Heart right ventricle (tissue), 16 donors: Measurements from ENCODE around the gene OR2L2. TPM values are rescaled to one million over a fixed set of nuclear protein-coding genes. Genes with fewer than 3 reads are reported as not detected.
"Not testable (repeated sequence)": the region's sequence is repeated elsewhere in the genome, so short reads cannot be mapped to it uniquely, and the experiment has no call there.

Experiments used
- ATAC-seq, 8 donors: fragments of 200-7000 bp; cut with Tn5 transposase; one replicate each; pipeline ENCODE4 v1.9.1; 2020; ENCODE audit warnings: mild to moderate bottlenecking in 8 of 8, moderate library complexity in 8 of 8, moderate number of reproducible peaks in 1 of 8
- DNase-seq, 2 donors: peaks; one replicate each; pipeline ENCODE4 v3.0.0-alpha.2; 2020
- H3K27ac ChIP-seq, 10 donors: fragments of 200-600 bp; sonication (generic) in 2 of 10; one replicate each; pipeline versions ENCODE4 v1.5.0 to v1.8.0; 2020 to 2022; ENCODE audit warnings: mild to moderate bottlenecking in 3 of 10
- H3K27me3 ChIP-seq, 7 donors: fragments of 200-600 bp; one replicate each; pipeline ENCODE4 v1.8.0; 2021 to 2022; ENCODE audit warnings: mild to moderate bottlenecking in 2 of 7
- H3K36me3 ChIP-seq, 9 donors: fragments of 200-600 bp; sonication (generic) in 1 of 9; one replicate each; pipeline versions ENCODE4 v1.5.0 to v1.8.0; 2020 to 2022; ENCODE audit warnings: mild to moderate bottlenecking in 2 of 9
- H3K4me1 ChIP-seq, 9 donors: fragments of 200-600 bp; sonication (generic) in 1 of 9; one replicate each; pipeline versions ENCODE4 v1.5.0 to v1.8.0; 2020 to 2022; ENCODE audit warnings: mild to moderate bottlenecking in 4 of 9
- H3K4me3 ChIP-seq, 10 donors: fragments of 200-600 bp; sonication (generic) in 2 of 10; one replicate each; pipeline versions ENCODE4 v1.5.0 to v1.8.0; 2020 to 2022; ENCODE audit warnings: mild to moderate bottlenecking in 7 of 10, moderate library complexity in 2 of 10
- H3K9me3 ChIP-seq, 11 donors: fragments of 200-600 bp in 10 of 11; sonication (generic) in 2 of 11; one replicate each; pipeline versions ENCODE4 v1.5.0 to v1.8.0; 2013 to 2022; ENCODE audit warnings: mild to moderate bottlenecking in 2 of 11, control low read depth in 1 of 11, moderate library complexity in 1 of 11
- WGBS, 2 donors: extraction: QIAGEN DNeasy Blood & Tissue Kit; methylation state at CpG; one replicate each; pipeline ENCODE4 v1.1.7; 2013; ENCODE audit warnings: inconsistent platforms in 1 of 2; 5-methylcytosine and 5-hydroxymethylcytosine counted together
- intact Hi-C, 10 donors: fragments of 100-400 bp; cut with DNase I; formaldehyde crosslinking; loops; one replicate each; pipeline versions ENCODE4 v1.11.1 to v1.14.2; 2022
- polyA plus RNA-seq, 2 donors: library from polyadenylated mRNA; stranded (reverse); fragments of 200-250 nt; gene quantifications; one replicate each; pipeline ENCODE4 v1.2.3, GENCODE V29; 2013
- total RNA-seq, 10 donors: library from RNA; stranded (reverse); fragmentation: NEBNext Ultra II Directional in 3 of 10; extraction: Animal tissue kit (Norgen Biotek cat#: 25700) in 3 of 10; gene quantifications; one replicate each; pipeline versions ENCODE4 v1.2.1 to v1.2.4, GENCODE V29; 2021 to 2023
- TF ChIP-seq, protein P1 (sequence below), 9 donors: fragments of 200-600 bp; sonication (generic) in 2 of 9; IDR thresholded peaks; one replicate each; pipeline versions ENCODE4 v1.5.0 to v1.8.0; 2021 to 2022; ENCODE audit warnings: antibody characterized with exemption in 9 of 9, mild to moderate bottlenecking in 5 of 9, moderate library complexity in 1 of 9
- donor health status: Arrhythmogenic right ventricular cardiomyopathy.
- donor health status: ischemic (EF 13 %, LVEDD 7.1; RV severe dilation, severe dysfunction).
- donor health status: healthy with polysubstance abuse.
- donor health status: DM: no; HTN: yes; CAD: no.
- donor health status: DM: no; HTN: no; CAD: no.
- donor health status: ischemic (EF 25% LVEDD 6.9; RV normal size, moderate dysfunction).
- donor health status: ischemic (EF 25% LVEDD 5.7; RV mildly dilated, moderate dysfunction).
- donor health status: healthy.
- donor health status: DM: yes; HTN: yes; CAD: no.
- donor health status: Ischemic cardiomyopathy.
- donor health status: ischemic (EF 35%, LVEDD 5.7; RV mildly dilated, moderate dysfunction).
- donor health status: nonischemic (EF 11% LVEDD 7.7; RV severe dilation, severe dysfunction).
- donor health status: DM: yes; HTN: yes; CAD: no.
- donor health status: PGD.
- donor health status: ischemic (EF 29% LVEDD 5.4; RV normal size, mild dysfunction).
- donor health status: nonischemic (EF 23%, LVEDD 6.1; RV moderate dilation, normal function).

The OR2L2 gene
- total and polyA plus RNA-seq, 12 donors: 0.07 TPM; not detected in 11

DNA sequence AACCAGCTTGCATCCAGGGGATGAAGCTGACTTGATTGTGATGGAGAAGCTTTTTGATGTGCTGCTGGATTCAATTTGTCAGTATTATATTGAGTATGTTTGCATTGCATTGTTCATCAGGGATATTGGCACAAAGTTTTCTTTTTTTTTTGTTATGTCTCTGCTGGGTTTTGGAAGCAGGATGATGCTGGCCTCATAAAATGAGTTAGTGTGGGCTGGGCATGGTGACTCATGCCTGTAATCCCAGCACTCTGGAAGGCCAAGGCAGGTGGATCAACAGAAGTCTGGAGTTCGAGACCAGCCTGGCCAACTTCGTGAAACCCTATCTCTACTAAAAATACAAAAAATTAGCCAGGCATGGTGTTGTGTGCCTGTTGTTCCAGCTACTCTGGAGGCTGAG, 25.4 kb downstream of the OR2L2 start:
- DNase-seq (no peak), ATAC-seq (no peak)
- 53 to 57% methylated on average over 2 of the region's 2 CpGs for WGBS, 2 donors
- Histone ChIP-seq H3K36me3 (no peaks in the 10 kb centered on the region), H3K27ac (no peak overlapping the region), H3K4me1 (no peaks in the 10 kb centered on the region), H3K9me3 (peaks cover 0 to 38% (median 3%) of the 10 kb centered on the region in 11 donors), H3K27me3 (no peaks in the 10 kb centered on the region), H3K4me3 (no peak overlapping the region)
- intact Hi-C loops: no loop called here
- TF ChIP-seq, protein P1, sequence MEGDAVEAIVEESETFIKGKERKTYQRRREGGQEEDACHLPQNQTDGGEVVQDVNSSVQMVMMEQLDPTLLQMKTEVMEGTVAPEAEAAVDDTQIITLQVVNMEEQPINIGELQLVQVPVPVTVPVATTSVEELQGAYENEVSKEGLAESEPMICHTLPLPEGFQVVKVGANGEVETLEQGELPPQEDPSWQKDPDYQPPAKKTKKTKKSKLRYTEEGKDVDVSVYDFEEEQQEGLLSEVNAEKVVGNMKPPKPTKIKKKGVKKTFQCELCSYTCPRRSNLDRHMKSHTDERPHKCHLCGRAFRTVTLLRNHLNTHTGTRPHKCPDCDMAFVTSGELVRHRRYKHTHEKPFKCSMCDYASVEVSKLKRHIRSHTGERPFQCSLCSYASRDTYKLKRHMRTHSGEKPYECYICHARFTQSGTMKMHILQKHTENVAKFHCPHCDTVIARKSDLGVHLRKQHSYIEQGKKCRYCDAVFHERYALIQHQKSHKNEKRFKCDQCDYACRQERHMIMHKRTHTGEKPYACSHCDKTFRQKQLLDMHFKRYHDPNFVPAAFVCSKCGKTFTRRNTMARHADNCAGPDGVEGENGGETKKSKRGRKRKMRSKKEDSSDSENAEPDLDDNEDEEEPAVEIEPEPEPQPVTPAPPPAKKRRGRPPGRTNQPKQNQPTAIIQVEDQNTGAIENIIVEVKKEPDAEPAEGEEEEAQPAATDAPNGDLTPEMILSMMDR (IDR thresholded peaks at IDR 0.05): no peak

DNA sequence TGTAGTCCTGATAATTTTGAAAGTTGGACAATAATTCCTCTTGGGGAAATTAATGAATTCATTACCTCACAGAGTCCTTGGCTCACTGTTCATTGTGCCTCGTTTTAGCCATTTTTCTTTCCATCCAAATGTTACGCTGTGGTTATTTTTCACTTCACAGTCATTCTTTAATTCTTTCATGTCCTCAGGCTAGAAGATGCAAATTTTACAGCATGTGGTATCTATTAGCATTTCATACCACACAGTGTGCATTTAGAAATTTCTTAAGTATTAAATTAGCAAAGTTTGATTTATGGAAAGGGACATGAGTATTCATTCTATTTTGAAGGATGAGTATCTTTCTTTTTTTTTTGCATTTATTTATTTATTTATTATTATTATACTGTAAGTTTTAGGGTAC, 35.2 kb downstream of the OR2L2 start:
- no peak for DNase-seq
- H3K36me3 ChIP-seq: no peaks in the 10 kb centered on the region
- no peaks in the 10 kb centered on the region for H3K27me3 ChIP-seq
- intact Hi-C loops: no loop called here
- 76 to 79% methylated on average over 2 of the region's 2 CpGs for WGBS, 2 donors
- H3K4me3 ChIP-seq: no peak overlapping the region
- TF ChIP-seq, protein P1 (IDR thresholded peaks at IDR 0.05): no peak
- no peak for ATAC-seq
- no peak overlapping the region for H3K27ac ChIP-seq
- H3K4me1 ChIP-seq: no peaks in the 10 kb centered on the region
- H3K9me3 ChIP-seq: peaks cover 0 to 25% (median 0%) of the 10 kb centered on the region in 11 donors

DNA sequence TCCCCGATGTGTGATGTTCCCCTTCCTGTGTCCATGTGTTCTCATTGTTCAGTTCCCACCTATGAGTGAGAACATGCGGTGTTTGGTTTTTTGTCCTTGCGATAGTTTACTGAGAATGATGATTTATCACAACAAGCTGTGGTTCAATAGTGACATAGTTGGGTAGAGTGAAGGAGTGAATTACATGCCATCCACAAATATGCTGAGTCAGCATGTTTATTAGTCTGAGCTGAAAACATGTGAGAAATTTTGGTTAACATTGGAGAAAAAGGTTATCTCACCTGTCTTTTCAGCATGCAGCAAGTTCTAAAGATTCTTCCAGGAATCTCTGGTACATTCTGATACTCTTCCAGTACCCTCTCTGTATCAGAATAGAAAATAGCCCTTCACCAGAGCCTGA, 35.7 kb downstream of the OR2L2 start:
- no peaks in the 10 kb centered on the region for H3K36me3 ChIP-seq
- 93 to 99% methylated on average over 3 of the region's 3 CpGs for WGBS, 2 donors

DNA sequence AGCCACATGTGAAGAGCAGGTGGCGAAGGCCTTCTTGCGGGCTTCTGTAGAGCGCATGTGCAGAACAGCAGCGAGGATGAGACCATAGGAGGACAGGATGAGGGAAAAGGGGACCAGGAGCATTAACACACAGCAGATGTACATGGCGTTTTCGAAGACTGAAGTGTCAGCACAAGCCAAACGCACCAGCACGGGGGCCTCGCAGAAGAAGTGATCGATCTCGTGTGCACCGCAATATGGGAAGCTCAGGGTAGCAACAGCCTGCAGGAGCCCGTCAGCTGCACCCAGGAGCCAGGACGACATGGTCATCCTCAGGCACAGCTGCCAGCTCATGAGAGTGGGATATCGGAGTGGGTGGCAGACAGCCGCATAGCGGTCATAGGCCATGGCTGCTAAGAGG, 54.0 kb downstream of the OR2L2 start:
- WGBS, 2 donors: 83 to 85% methylated on average over 10 of the region's 17 CpGs
- H3K9me3 ChIP-seq: peaks cover 0 to 10% (median 0%) of the 10 kb centered on the region in 11 donors
- ATAC-seq, intact Hi-C loops, DNase-seq, H3K27ac ChIP-seq, H3K27me3 ChIP-seq, H3K4me1 ChIP-seq, H3K4me3 ChIP-seq, H3K36me3 ChIP-seq: not testable (repeated sequence)

More for the DNA sequence above, 35.7 kb downstream of the OR2L2 start:
- Histone ChIP-seq H3K9me3 (peaks cover 0 to 25% (median 0%) of the 10 kb centered on the region in 11 donors), H3K4me1 (no peaks in the 10 kb centered on the region), H3K27me3 (no peaks in the 10 kb centered on the region), H3K4me3 (no peak overlapping the region), H3K27ac (no peak overlapping the region)
- TF ChIP-seq, protein P1 (IDR thresholded peaks at IDR 0.05): no peak
- intact Hi-C loops: no loop called here
- ATAC-seq (no peak), DNase-seq (no peak)

Other genes with a start within 250 kb of the OR2L2 start
- not detected for gene OR14A16, start 206.0 kb upstream of the OR2L2 start, total RNA-seq
- gene OR14A16, start 206.0 kb upstream of the OR2L2 start, polyA plus RNA-seq: not detected
- gene OR11L1, start 188.2 kb upstream of the OR2L2 start, total RNA-seq: not detected
- gene OR11L1, start 188.2 kb upstream of the OR2L2 start, polyA plus RNA-seq: not detected
- gene TRIM58, start 172.9 kb upstream of the OR2L2 start, total RNA-seq: under 1 TPM in 9 of 10 donors, not detected in 1; 0.09 to 0.85 (median 0.33) TPM
- gene TRIM58, start 172.9 kb upstream of the OR2L2 start, polyA plus RNA-seq: under 1 TPM in 1 of 2 donors, not detected in 1; 0.06 TPM
- gene OR2W3, start 134.5 kb upstream of the OR2L2 start, total RNA-seq: under 1 TPM in 1 of 10 donors, not detected in 9; 0.26 TPM
- gene OR2W3, start 134.5 kb upstream of the OR2L2 start, polyA plus RNA-seq: under 1 TPM in 1 of 2 donors, not detected in 1; 0.06 TPM
- gene OR2T8, start 109.8 kb upstream of the OR2L2 start, total RNA-seq: not detected
- gene OR2T8, start 109.8 kb upstream of the OR2L2 start, polyA plus RNA-seq: not detected
- not detected for gene OR2AJ1, start 105.2 kb upstream of the OR2L2 start, total RNA-seq
- gene OR2AJ1, start 105.2 kb upstream of the OR2L2 start, polyA plus RNA-seq: not detected
- not detected for gene OR2L8, start 81.2 kb upstream of the OR2L2 start, total RNA-seq
- gene OR2L8, start 81.2 kb upstream of the OR2L2 start, polyA plus RNA-seq: not detected
- gene OR2AK2, start 64.8 kb upstream of the OR2L2 start, total RNA-seq: not detected
- gene OR2AK2, start 64.8 kb upstream of the OR2L2 start, polyA plus RNA-seq: not detected
- gene OR2L5, start 16.4 kb upstream of the OR2L2 start, total RNA-seq: not detected
- gene OR2L5, start 16.4 kb upstream of the OR2L2 start, polyA plus RNA-seq: not detected
- gene OR2L3, start 16.8 kb downstream of the OR2L2 start, total RNA-seq: not detected
- gene OR2L3, start 16.8 kb downstream of the OR2L2 start, polyA plus RNA-seq: not detected
- gene OR2L13, start 65.1 kb downstream of the OR2L2 start, total RNA-seq: not detected
- not detected for gene OR2L13, start 65.1 kb downstream of the OR2L2 start, polyA plus RNA-seq
- not detected for gene OR2M5, start 115.1 kb downstream of the OR2L2 start, total RNA-seq
- not detected for gene OR2M5, start 115.1 kb downstream of the OR2L2 start, polyA plus RNA-seq
- gene OR2M2, start 144.8 kb downstream of the OR2L2 start, total RNA-seq: not detected
- not detected for gene OR2M2, start 144.8 kb downstream of the OR2L2 start, polyA plus RNA-seq
- gene OR2M3, start 167.2 kb downstream of the OR2L2 start, total RNA-seq: not detected
- gene OR2M3, start 167.2 kb downstream of the OR2L2 start, polyA plus RNA-seq: not detected
- not detected for gene OR2M4, start 201.3 kb downstream of the OR2L2 start, total RNA-seq
- gene OR2M4, start 201.3 kb downstream of the OR2L2 start, polyA plus RNA-seq: not detected
- gene OR2T33, start 247.9 kb downstream of the OR2L2 start, total RNA-seq: not detected
- gene OR2T33, start 247.9 kb downstream of the OR2L2 start, polyA plus RNA-seq: under 1 TPM in 1 of 2 donors, not detected in 1; 0.03 TPM